HepG2 (cell line): ENCODE results near the gene TBXAS1. TPM values are rescaled to one million over a fixed set of nuclear protein-coding genes. Genes with fewer than 3 reads are reported as not detected.

Experiments used
- ATAC-seq: fragments of 200-7000 bp; cut with Tn5 transposase; 3 replicates; pipeline ENCODE4 v1.9.1; 2020; ENCODE audit warnings: mild to moderate bottlenecking, moderate library complexity
- BruUV-seq: library from RNA; stranded (reverse); fragments of 400-500 nt; replicated peaks from 2 replicates; lab custom pipeline; 2021; lab: Mats Ljungman, UMichigan
- CTCF ChIA-PET: fragments of 300-600 bp; formaldehyde crosslinking; extraction: SDS; loops from one replicate; lab custom pipeline; 2021; ENCODE audit warnings: low total read pairs, inconsistent platforms, low intra/inter-chr PET ratio; lab: Yijun Ruan, JAX
- POLR2A ChIA-PET: fragments of 350-600 bp; sonication (Branson Sonifier 250); formaldehyde crosslinking; loops from one replicate; lab custom pipeline; 2020; ENCODE audit warnings: antibody characterized with exemption, inconsistent platforms; lab: Yijun Ruan, JAX
- DNase-seq: peaks from one replicate; pipeline ENCODE4 v3.0.0-alpha.2; 2015; ENCODE audit warnings: low spot score
- FAIRE-seq: peaks from 3 replicates; lab custom pipeline; 2011; peaks lifted over from hg19 to GRCh38; lab: Jason Lieb, UNC
- H2AFZ ChIP-seq: one replicate; pipeline ENCODE4 v1.6.1; 2011; ENCODE audit warnings: low read length, inconsistent platforms
- H3K27ac ChIP-seq: fragments of 300-600 bp; 3 replicates; pipeline ENCODE4 v1.8.0; 2011; ENCODE audit warnings: mixed run types, mild to moderate bottlenecking, mixed read lengths, low read length, inconsistent platforms; ENCODE audit not compliant: insufficient read depth; ENCODE audit errors: extremely low read length
- H3K27me3 ChIP-seq, 2 experiments: fragments of 200-600 bp in 1 of 2; 2 replicates in 1 of 2; 3 replicates in 1 of 2; pipeline versions ENCODE4 v1.6.0 to v1.8.0; 2011; ENCODE audit warnings: low read length in 2 of 2, mild to moderate bottlenecking in 2 of 2, moderate library complexity in 2 of 2, inconsistent platforms in 1 of 2; ENCODE audit not compliant: insufficient read depth in 2 of 2, control insufficient read depth in 1 of 2
- H3K36me3 ChIP-seq, 2 experiments: fragments of 200-600 bp in 1 of 2; replicated peaks in 1 of 2; 2 replicates in 1 of 2; 3 replicates in 1 of 2; pipeline versions ENCODE4 v1.5.1 to v1.8.0; 2011; ENCODE audit warnings: low read length in 2 of 2, inconsistent platforms in 1 of 2; ENCODE audit not compliant: insufficient read depth in 2 of 2, control insufficient read depth in 1 of 2
- H3K4me1 ChIP-seq: 2 replicates; pipeline ENCODE4 v1.5.1; 2012; ENCODE audit warnings: low read length, inconsistent platforms; ENCODE audit not compliant: insufficient read depth
- H3K4me2 ChIP-seq: 2 replicates; pipeline ENCODE4 v1.6.0; 2011; ENCODE audit warnings: low read depth, low read length, inconsistent platforms
- H3K4me3 ChIP-seq, 3 experiments: fragments of 200-600 bp in 1 of 3; sonication (generic), shearing (Covaris generic) in 1 of 3; replicated peaks in 1 of 3; 2 replicates each; pipeline ENCODE4 v1.5.1; 2011 to 2016; ENCODE audit warnings: low read length in 3 of 3, inconsistent platforms in 2 of 3, low read depth in 2 of 3, mild to moderate bottlenecking in 2 of 3, control low read depth in 1 of 3, mixed read lengths in 1 of 3; ENCODE audit not compliant: insufficient read depth in 1 of 3
- H3K79me2 ChIP-seq: one replicate; pipeline ENCODE4 v1.6.1; 2011; ENCODE audit warnings: low read length, inconsistent platforms; ENCODE audit not compliant: insufficient read depth
- H3K9ac ChIP-seq: 2 replicates; pipeline ENCODE4 v1.6.0; 2011; ENCODE audit warnings: mild to moderate bottlenecking, low read depth, low read length, inconsistent platforms; ENCODE audit not compliant: insufficient read depth
- H3K9me3 ChIP-seq: 2 replicates; pipeline ENCODE4 v1.5.1; 2012; ENCODE audit warnings: mild to moderate bottlenecking, low read length
- H4K20me1 ChIP-seq: 2 replicates; pipeline ENCODE4 v1.6.0; 2011; ENCODE audit warnings: inconsistent platforms, mild to moderate bottlenecking, low read length, moderate library complexity; ENCODE audit not compliant: insufficient read depth
- CAMTA2 ChIP-seq: sonication (generic); formaldehyde crosslinking; IDR thresholded peaks from 2 replicates; pipeline ENCODE4 v1.4.0; 2020; ENCODE audit warnings: mild to moderate bottlenecking, missing genetic modification reagents, borderline replicate concordance
- HMG20A ChIP-seq: IDR thresholded peaks from 2 replicates; pipeline ENCODE4 v1.6.1; 2016; ENCODE audit warnings: borderline replicate concordance
- KLF15 ChIP-seq: sonication (generic); formaldehyde crosslinking; IDR thresholded peaks from 2 replicates; pipeline ENCODE4 v1.8.1; 2023; ENCODE audit warnings: borderline replicate concordance, mild to moderate bottlenecking, inconsistent platforms, missing genetic modification reagents, mixed read lengths
- MTA1 ChIP-seq: sonication (generic); formaldehyde crosslinking; IDR thresholded peaks from 2 replicates; pipeline ENCODE4 v1.4.0; 2020; ENCODE audit warnings: missing genetic modification reagents, mild to moderate bottlenecking, borderline replicate concordance
- RBAK ChIP-seq: sonication (generic); formaldehyde crosslinking; IDR thresholded peaks from 2 replicates; pipeline ENCODE4 v1.5.1; 2020; ENCODE audit warnings: mild to moderate bottlenecking, missing genetic modification reagents
- ZNF253 ChIP-seq: sonication (generic); formaldehyde crosslinking; IDR thresholded peaks from 2 replicates; pipeline ENCODE4 v1.8.0; 2022; ENCODE audit warnings: mild to moderate bottlenecking, missing genetic modification reagents, borderline replicate concordance
- WGBS: methylation state at CpG from one replicate; pipeline ENCODE4 v1.1.6; 2017; ENCODE audit warnings: low lambda C conversion rate; 5-methylcytosine and 5-hydroxymethylcytosine counted together
- in situ Hi-C: cut with HindIII; loops from 2 replicates; pipeline ENCODE4 v1.10.0; 2017; ENCODE audit warnings: low pct_unique_long_range_greater_than_20kb; ENCODE audit not compliant: extremely low pct_ligation_motif_present
- intact Hi-C: fragments of 100-400 bp; cut with micrococcal nuclease; formaldehyde crosslinking; loops from one replicate; pipeline ENCODE4 v1.10.0; 2022; ENCODE audit not compliant: unreplicated experiment
- polyA plus RNA-seq, 8 experiments: library from polyadenylated mRNA; depleted of rRNA in 3 of 8; stranded (reverse) in 7 of 8; unstranded in 1 of 8; fragments of >200 nt; fragmentation: Illumina TruSeq in 4 of 8; extraction: Trizol in 4 of 8; gene quantifications; 2 replicates each; pipeline versions ENCODE4 v1.2.1 to v1.2.3, GENCODE V29; 2011 to 2016; ENCODE audit warnings: low read depth in 4 of 8, missing spikeins in 1 of 8, mixed read lengths in 1 of 8; ENCODE audit not compliant: insufficient read depth in 1 of 8
- total RNA-seq, 5 experiments: library from RNA; depleted of rRNA; stranded (reverse); fragments of >200 nt; fragmentation: Illumina TruSeq; extraction: Trizol; gene quantifications; 2 replicates each; pipeline ENCODE4 v1.2.3, GENCODE V29; 2016; ENCODE audit warnings: low read depth in 1 of 5
- TF ChIP-seq, protein P1 (sequence below): sonication (generic); formaldehyde crosslinking; IDR thresholded peaks from 2 replicates; pipeline ENCODE4 v1.4.0; 2020; ENCODE audit warnings: missing genetic modification reagents, borderline replicate concordance
- TF ChIP-seq, protein P2 (sequence below): sonication (generic); formaldehyde crosslinking; IDR thresholded peaks from 2 replicates; pipeline ENCODE4 v1.4.0; 2020; ENCODE audit warnings: mild to moderate bottlenecking, missing genetic modification reagents
- TF ChIP-seq, protein P3 (sequence below): sonication (generic); formaldehyde crosslinking; IDR thresholded peaks from 2 replicates; pipeline ENCODE4 v1.5.1; 2020; ENCODE audit warnings: mild to moderate bottlenecking, missing genetic modification reagents, borderline replicate concordance

TBXAS1 gene
- total and polyA plus RNA-seq, 2 of the 13 experiments (the other 11 are each of a cell fraction or from before 2014, with no cell fraction given) = 4.0 to 4.9 TPM

DNA sequence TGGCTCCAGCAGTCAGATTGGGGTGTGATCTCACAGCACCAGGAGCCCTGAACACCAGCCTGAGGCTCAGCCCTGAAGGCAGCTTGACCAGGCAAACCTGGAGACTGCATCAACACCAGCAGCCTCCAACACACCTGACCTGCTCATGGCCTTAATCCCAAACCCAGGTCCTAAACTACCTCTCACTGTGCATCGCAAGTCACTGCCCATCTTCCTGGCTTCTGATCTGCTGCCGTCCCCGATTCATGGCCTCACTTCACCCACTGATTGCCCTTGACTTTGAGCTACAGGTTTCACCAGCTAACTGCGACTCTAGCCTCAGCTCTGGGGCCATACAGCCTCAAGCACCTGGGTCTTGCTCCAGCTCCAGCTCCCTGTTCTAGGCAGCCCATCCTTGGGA is 184.6 kb downstream of the TBXAS1 start:
- no peak overlapping the region for H3K4me2 ChIP-seq
- no peaks in the 10 kb centered on the region for H3K9me3 ChIP-seq
- peaks cover 24% of the 10 kb centered on the region for H3K4me1 ChIP-seq
- FAIRE-seq = no peak
- no peaks in the 10 kb centered on the region for H4K20me1 ChIP-seq
- BruUV-seq = no TSS peak
- H2AFZ ChIP-seq = no peak overlapping the region
- intact Hi-C loops = no loop called here
- no peak overlapping the region for H3K27ac ChIP-seq
- no peaks in the 10 kb centered on the region for H3K36me3 ChIP-seq
- 24% methylated on average over 4 of the region's 4 CpGs for WGBS
- ATAC-seq = no peak
- no peak for TF ChIP-seq HMG20A
- in situ Hi-C loops = no loop called here
- no peak overlapping the region for H3K4me3 ChIP-seq
- no peaks in the 10 kb centered on the region for H3K79me2 ChIP-seq
- peaks cover 4 to 64% of the 10 kb centered on the region in 2 experiments for H3K27me3 ChIP-seq
- POLR2A ChIA-PET = no interaction called here
- no peak for DNase-seq
- CTCF ChIA-PET = no interaction called here
- no peak overlapping the region for H3K9ac ChIP-seq

DNA sequence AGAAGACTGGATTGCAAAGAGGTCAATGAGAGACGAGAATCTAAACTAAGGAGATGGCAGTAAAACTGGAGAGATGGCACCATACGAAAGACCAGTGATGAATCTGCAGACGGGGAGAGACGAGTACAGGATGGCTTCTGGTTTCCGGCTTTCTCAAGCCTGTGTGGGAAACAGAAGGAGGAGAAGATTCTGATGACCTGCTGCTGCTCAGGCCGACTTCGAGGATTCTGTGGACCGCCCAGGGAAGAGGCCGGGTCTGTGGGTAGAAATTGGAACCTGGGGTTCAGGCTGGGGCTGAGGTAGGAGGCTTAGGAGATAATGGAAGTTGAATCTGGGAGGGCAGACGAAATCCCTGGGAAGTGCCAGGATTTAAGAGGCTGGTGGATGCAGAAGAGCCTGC is 185.1 kb downstream of the TBXAS1 start:
- Histone ChIP-seq H3K4me1 (peaks cover 28% of the 10 kb centered on the region), H3K4me3 (no peak overlapping the region)
- intact Hi-C loops = no loop called here

More for the DNA sequence above, 185.1 kb downstream of the TBXAS1 start:
- ChIA-PET CTCF (no interaction called here), POLR2A (no interaction called here)
- in situ Hi-C loops = no loop called here
- BruUV-seq = no TSS peak
- WGBS = 57% methylated on average over 10 of the region's 10 CpGs
- no peak for ATAC-seq
- Histone ChIP-seq H3K4me2 (no peak overlapping the region), H3K27ac (no peak overlapping the region), H3K9ac (no peak overlapping the region), H3K36me3 (no peaks in the 10 kb centered on the region), H3K79me2 (no peaks in the 10 kb centered on the region), H2AFZ (no peak overlapping the region), H4K20me1 (no peaks in the 10 kb centered on the region), H3K9me3 (no peaks in the 10 kb centered on the region), H3K27me3 (peaks cover 4 to 64% of the 10 kb centered on the region in 2 experiments)
- DNase-seq = no peak
- FAIRE-seq = no peak
- TF ChIP-seq, protein P1, sequence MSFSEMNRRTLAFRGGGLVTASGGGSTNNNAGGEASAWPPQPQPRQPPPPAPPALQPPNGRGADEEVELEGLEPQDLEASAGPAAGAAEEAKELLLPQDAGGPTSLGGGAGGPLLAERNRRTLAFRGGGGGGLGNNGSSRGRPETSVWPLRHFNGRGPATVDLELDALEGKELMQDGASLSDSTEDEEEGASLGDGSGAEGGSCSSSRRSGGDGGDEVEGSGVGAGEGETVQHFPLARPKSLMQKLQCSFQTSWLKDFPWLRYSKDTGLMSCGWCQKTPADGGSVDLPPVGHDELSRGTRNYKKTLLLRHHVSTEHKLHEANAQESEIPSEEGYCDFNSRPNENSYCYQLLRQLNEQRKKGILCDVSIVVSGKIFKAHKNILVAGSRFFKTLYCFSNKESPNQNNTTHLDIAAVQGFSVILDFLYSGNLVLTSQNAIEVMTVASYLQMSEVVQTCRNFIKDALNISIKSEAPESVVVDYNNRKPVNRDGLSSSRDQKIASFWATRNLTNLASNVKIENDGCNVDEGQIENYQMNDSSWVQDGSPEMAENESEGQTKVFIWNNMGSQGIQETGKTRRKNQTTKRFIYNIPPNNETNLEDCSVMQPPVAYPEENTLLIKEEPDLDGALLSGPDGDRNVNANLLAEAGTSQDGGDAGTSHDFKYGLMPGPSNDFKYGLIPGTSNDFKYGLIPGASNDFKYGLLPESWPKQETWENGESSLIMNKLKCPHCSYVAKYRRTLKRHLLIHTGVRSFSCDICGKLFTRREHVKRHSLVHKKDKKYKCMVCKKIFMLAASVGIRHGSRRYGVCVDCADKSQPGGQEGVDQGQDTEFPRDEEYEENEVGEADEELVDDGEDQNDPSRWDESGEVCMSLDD (CRISPR knock-in tag) = no peak
- TF ChIP-seq, protein P2, sequence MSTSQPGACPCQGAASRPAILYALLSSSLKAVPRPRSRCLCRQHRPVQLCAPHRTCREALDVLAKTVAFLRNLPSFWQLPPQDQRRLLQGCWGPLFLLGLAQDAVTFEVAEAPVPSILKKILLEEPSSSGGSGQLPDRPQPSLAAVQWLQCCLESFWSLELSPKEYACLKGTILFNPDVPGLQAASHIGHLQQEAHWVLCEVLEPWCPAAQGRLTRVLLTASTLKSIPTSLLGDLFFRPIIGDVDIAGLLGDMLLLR (CRISPR knock-in tag) = no peak
- no peak for TF ChIP-seq ZNF253
- TF ChIP-seq, protein P3, sequence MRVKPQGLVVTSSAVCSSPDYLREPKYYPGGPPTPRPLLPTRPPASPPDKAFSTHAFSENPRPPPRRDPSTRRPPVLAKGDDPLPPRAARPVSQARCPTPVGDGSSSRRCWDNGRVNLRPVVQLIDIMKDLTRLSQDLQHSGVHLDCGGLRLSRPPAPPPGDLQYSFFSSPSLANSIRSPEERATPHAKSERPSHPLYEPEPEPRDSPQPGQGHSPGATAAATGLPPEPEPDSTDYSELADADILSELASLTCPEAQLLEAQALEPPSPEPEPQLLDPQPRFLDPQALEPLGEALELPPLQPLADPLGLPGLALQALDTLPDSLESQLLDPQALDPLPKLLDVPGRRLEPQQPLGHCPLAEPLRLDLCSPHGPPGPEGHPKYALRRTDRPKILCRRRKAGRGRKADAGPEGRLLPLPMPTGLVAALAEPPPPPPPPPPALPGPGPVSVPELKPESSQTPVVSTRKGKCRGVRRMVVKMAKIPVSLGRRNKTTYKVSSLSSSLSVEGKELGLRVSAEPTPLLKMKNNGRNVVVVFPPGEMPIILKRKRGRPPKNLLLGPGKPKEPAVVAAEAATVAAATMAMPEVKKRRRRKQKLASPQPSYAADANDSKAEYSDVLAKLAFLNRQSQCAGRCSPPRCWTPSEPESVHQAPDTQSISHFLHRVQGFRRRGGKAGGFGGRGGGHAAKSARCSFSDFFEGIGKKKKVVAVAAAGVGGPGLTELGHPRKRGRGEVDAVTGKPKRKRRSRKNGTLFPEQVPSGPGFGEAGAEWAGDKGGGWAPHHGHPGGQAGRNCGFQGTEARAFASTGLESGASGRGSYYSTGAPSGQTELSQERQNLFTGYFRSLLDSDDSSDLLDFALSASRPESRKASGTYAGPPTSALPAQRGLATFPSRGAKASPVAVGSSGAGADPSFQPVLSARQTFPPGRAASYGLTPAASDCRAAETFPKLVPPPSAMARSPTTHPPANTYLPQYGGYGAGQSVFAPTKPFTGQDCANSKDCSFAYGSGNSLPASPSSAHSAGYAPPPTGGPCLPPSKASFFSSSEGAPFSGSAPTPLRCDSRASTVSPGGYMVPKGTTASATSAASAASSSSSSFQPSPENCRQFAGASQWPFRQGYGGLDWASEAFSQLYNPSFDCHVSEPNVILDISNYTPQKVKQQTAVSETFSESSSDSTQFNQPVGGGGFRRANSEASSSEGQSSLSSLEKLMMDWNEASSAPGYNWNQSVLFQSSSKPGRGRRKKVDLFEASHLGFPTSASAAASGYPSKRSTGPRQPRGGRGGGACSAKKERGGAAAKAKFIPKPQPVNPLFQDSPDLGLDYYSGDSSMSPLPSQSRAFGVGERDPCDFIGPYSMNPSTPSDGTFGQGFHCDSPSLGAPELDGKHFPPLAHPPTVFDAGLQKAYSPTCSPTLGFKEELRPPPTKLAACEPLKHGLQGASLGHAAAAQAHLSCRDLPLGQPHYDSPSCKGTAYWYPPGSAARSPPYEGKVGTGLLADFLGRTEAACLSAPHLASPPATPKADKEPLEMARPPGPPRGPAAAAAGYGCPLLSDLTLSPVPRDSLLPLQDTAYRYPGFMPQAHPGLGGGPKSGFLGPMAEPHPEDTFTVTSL (CRISPR knock-in tag) = no peak
- no peak for TF ChIP-seq MTA1 (CRISPR knock-in tag)
- TF ChIP-seq RBAK (CRISPR knock-in tag) = no peak
- no peak for TF ChIP-seq KLF15 (CRISPR knock-in tag)
- TF ChIP-seq CAMTA2 (CRISPR knock-in tag) = no peak
